ENCODE measurements around the gene PRKAR1B. TPM values are rescaled to one million over a fixed set of nuclear protein-coding genes. Genes with fewer than 3 reads are reported as not detected.

Gene PRKAR1B
- total RNA-seq, 1 experiment from 2014 or later = 51.7 TPM

DNA sequence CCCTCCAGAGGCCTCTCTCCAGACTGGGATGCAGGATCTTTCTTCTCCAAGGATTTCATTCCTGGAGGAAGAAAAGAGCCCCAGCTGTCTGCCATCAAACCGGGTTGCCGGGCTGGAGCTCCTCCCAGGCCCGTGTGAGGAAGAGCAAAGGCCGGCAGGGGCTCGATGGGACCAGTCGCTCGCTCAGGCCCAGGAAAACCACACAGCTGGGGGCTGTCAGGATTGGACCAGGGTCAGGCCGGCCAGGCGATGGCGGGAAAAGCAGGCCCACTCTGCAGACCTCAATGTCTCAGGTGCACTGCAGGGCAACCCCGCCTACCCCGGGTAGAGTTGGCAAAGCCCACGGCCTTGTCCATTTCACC is 98.7 kb downstream of the PRKAR1B start:
- TF ChIP-seq EZH2 (IDR thresholded peaks at IDR 0.05; ENCODE audit: low read depth) = no peak
- no peak for TF ChIP-seq CTCF (conservative IDR thresholded peaks at IDR 0.05)
- no peak overlapping the region for H2AFZ ChIP-seq
- CTCF ChIA-PET = no interaction called here
- H3K79me2 ChIP-seq (ENCODE audit: low read depth) = no peaks in the 10 kb centered on the region
- H4K20me1 ChIP-seq (ENCODE audit: insufficient read depth) = no peaks in the 10 kb centered on the region; the same call in 1 of the 2 replicates
- no peaks in the 10 kb centered on the region for H3K9me3 ChIP-seq (ENCODE audit: insufficient read depth, low read depth)
- H3K27me3 ChIP-seq (ENCODE audit: insufficient read depth, low read depth) = no peaks in the 10 kb centered on the region
- no peaks in the 10 kb centered on the region for H3K4me1 ChIP-seq (replicated peaks; ENCODE audit: insufficient read depth)
- intact Hi-C loops (cut with micrococcal nuclease; ENCODE audit: unreplicated experiment) = no loop called here
- H3K36me3 ChIP-seq (ENCODE audit: low read depth) = no peaks in the 10 kb centered on the region
- H3K4me3 ChIP-seq = no peak overlapping the region
- H3K4me2 ChIP-seq = no peak overlapping the region
- no peak overlapping the region for H3K27ac ChIP-seq
- no peak for DNase-seq
- H3K9me2 ChIP-seq (ENCODE audit: insufficient read depth) = no peaks in the 10 kb centered on the region
- POLR2A ChIA-PET (ENCODE audit: unreplicated experiment) = no interaction called here
- H3F3A ChIP-seq (ENCODE audit: insufficient read depth, low read depth) = no peaks in the 10 kb centered on the region
- BruUV-seq (replicated peaks) = no TSS peak

DNA sequence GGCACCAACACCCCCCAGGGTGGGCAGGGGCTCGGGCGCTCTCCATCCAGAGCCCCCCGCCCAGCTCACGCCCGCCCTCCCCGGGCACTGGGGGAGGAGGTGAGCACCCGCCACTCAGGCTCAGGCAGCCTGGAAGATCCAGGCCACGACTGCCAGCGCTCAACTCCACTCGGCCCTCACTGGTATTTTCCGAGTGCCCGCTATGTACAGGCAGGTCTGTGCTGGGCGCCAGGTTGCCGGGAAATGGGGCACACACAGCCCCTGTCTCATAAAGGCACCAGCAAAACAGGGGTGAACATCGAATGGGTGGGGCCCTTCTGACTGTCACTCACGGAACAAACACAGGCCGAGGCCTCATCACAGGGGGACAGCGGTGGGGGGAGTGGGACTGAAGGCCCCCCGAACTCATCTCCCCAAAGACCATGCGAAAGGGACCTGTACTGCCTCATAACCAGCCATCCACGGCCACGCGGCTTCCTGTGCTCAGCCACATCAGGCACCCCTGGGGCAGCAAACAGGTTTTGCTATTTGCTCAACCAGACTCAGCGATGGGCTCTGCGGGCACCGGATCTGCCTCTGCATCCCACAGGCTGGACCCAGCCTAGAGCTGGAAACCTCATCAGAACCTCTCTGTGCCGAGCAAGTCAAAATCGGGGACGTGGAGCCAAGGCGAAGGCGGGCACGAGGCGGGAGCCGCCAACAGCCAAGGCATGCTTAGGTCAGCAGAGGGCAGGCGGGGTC is 99.2 kb downstream of the PRKAR1B start:
- TF ChIP-seq EZH2 (IDR thresholded peaks at IDR 0.05; ENCODE audit: low read depth) (no peak), CTCF (conservative IDR thresholded peaks at IDR 0.05) (no peak)
- Histone ChIP-seq H3K79me2 (ENCODE audit: low read depth) (no peaks in the 10 kb centered on the region), H3K9me2 (ENCODE audit: insufficient read depth) (no peaks in the 10 kb centered on the region), H3K4me3 (no peak overlapping the region), H3K9me3 (ENCODE audit: insufficient read depth, low read depth) (no peaks in the 10 kb centered on the region), H3K27me3 (ENCODE audit: insufficient read depth, low read depth) (no peaks in the 10 kb centered on the region), H2AFZ (no peak overlapping the region), H3K4me2 (no peak overlapping the region), H3K4me1 (replicated peaks; ENCODE audit: insufficient read depth) (peaks cover 3% of the 10 kb centered on the region; the same call in 1 of the 2 replicates), H3K27ac (no peak overlapping the region), H3K36me3 (ENCODE audit: low read depth) (no peaks in the 10 kb centered on the region), H3F3A (ENCODE audit: insufficient read depth, low read depth) (no peaks in the 10 kb centered on the region), H4K20me1 (ENCODE audit: insufficient read depth) (no peaks in the 10 kb centered on the region; the same call in 1 of the 2 replicates)
- intact Hi-C loops (cut with micrococcal nuclease; ENCODE audit: unreplicated experiment) = no loop called here
- ChIA-PET POLR2A (ENCODE audit: unreplicated experiment) (no interaction called here), CTCF (no interaction called here)
- no TSS peak for BruUV-seq (replicated peaks)
- no peak for DNase-seq

GRCh38 chr7:625376-625971 is 101.6 kb downstream of the PRKAR1B start:
- no peaks in the 10 kb centered on the region for H3K79me2 ChIP-seq (ENCODE audit: low read depth)
- H3K27ac ChIP-seq = no peak overlapping the region
- H3K9me3 ChIP-seq (ENCODE audit: insufficient read depth, low read depth) = no peaks in the 10 kb centered on the region; the same call in 1 of the 2 replicates
- peaks cover 6% of the 10 kb centered on the region; the same call in 1 of the 2 replicates for H4K20me1 ChIP-seq (ENCODE audit: insufficient read depth)
- peaks cover 8% of the 10 kb centered on the region; the same call in 1 of the 2 replicates for H3K36me3 ChIP-seq (ENCODE audit: low read depth)
- no peak overlapping the region for H2AFZ ChIP-seq
- POLR2A ChIA-PET (ENCODE audit: unreplicated experiment) = no interaction called here
- no peak overlapping the region for H3K4me3 ChIP-seq
- TF ChIP-seq EZH2 (IDR thresholded peaks at IDR 0.05; ENCODE audit: low read depth) (no peak), CTCF (conservative IDR thresholded peaks at IDR 0.05) (no peak)
- H3K4me1 ChIP-seq (replicated peaks; ENCODE audit: insufficient read depth) = peaks cover 23% of the 10 kb centered on the region
- H3K9me2 ChIP-seq (ENCODE audit: insufficient read depth) = no peaks in the 10 kb centered on the region
- H3F3A ChIP-seq (ENCODE audit: insufficient read depth, low read depth) = 0 out of 2 replicates have a peak, but pooled peaks cover 8% of the 10 kb centered on the region
- CTCF ChIA-PET = interaction anchor here (0.5 kb wide), 1 partner anchor 79 kb away, joined by 3 read pairs; no protein-coding TSS in a partner anchor
- DNase-seq = no peak
- no peaks in the 10 kb centered on the region for H3K27me3 ChIP-seq (ENCODE audit: insufficient read depth, low read depth)
- no peak overlapping the region for H3K4me2 ChIP-seq
- intact Hi-C loops (cut with micrococcal nuclease; ENCODE audit: unreplicated experiment) = no loop called here
- BruUV-seq (replicated peaks) = no TSS peak

Data from PC-9 (cell line).